ENCODE results near the gene ASB18. TPM values are rescaled to one million over a fixed set of nuclear protein-coding genes. Genes with fewer than 3 reads are reported as not detected.

ASB18 gene
- total RNA-seq, 1 donor from 2014 or later = not detected

DNA sequence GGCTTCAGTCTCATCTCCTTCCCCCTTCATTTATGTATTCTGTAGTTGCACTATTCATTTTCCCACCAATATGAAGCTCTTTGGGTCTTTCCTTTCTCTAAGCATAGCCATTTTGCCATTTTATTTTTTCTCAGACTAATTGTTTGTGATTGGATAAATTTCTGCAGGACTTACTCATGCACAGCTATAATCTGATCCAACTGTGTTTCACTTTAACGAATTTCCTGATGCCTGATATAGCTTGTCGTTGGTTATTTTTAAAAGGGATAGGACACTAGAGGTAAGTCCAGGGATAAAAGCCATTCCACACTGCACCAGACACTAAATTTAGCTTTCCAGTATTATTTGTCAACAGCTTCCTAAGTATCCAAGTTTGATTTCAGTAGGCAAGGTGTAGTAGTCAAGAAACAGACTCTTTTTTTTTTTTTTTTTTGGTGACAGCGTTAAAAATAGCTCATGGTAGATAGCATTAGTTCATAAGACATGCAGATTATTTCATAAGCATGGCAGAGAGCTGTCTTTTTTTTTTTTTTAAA, 17.4 kb downstream of the ASB18 start:
- intact Hi-C loops (cut with DNase I) = no loop called here

DNA sequence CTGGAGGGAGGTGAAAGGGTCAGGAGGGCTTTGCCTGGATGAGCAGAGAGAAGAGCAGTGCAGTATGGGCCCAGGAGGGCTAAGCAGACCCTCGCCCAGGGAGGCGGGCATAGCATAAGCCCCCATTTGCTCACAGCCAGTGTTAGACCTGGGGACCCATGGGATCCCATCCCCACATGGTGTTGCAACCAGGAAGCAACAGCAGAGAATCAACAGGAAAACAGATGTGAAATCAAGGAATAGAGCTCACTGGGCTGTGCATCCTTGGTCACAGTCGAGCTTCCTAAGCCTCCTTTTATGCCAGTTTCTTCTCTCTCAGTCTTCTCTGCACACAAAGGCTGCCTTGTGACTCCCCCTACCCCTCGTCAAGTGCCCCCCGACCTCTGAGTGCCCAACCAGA, 19.9 kb downstream of the ASB18 start:
- Histone ChIP-seq H3K27ac (no peak overlapping the region), H3K9me3 (no peaks in the 10 kb centered on the region), H3K36me3 (no peaks in the 10 kb centered on the region), H3K4me3 (no peak overlapping the region), H3K4me1 (no peaks in the 10 kb centered on the region), H3K27me3 (peaks cover 31% of the 10 kb centered on the region)
- DNase-seq = no peak
- TF ChIP-seq, protein P1, sequence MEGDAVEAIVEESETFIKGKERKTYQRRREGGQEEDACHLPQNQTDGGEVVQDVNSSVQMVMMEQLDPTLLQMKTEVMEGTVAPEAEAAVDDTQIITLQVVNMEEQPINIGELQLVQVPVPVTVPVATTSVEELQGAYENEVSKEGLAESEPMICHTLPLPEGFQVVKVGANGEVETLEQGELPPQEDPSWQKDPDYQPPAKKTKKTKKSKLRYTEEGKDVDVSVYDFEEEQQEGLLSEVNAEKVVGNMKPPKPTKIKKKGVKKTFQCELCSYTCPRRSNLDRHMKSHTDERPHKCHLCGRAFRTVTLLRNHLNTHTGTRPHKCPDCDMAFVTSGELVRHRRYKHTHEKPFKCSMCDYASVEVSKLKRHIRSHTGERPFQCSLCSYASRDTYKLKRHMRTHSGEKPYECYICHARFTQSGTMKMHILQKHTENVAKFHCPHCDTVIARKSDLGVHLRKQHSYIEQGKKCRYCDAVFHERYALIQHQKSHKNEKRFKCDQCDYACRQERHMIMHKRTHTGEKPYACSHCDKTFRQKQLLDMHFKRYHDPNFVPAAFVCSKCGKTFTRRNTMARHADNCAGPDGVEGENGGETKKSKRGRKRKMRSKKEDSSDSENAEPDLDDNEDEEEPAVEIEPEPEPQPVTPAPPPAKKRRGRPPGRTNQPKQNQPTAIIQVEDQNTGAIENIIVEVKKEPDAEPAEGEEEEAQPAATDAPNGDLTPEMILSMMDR (IDR thresholded peaks at IDR 0.05) = no peak
- intact Hi-C loops (cut with DNase I) = no loop called here
- no peak for ATAC-seq

More for the DNA sequence above, 17.4 kb downstream of the ASB18 start:
- TF ChIP-seq, protein P1 (IDR thresholded peaks at IDR 0.05) = no peak
- Histone ChIP-seq H3K36me3 (no peaks in the 10 kb centered on the region), H3K4me3 (no peak overlapping the region), H3K9me3 (no peaks in the 10 kb centered on the region), H3K27ac (no peak overlapping the region), H3K27me3 (peaks cover 9% of the 10 kb centered on the region), H3K4me1 (no peaks in the 10 kb centered on the region)
- DNase-seq (no peak), ATAC-seq (no peak)

DNA sequence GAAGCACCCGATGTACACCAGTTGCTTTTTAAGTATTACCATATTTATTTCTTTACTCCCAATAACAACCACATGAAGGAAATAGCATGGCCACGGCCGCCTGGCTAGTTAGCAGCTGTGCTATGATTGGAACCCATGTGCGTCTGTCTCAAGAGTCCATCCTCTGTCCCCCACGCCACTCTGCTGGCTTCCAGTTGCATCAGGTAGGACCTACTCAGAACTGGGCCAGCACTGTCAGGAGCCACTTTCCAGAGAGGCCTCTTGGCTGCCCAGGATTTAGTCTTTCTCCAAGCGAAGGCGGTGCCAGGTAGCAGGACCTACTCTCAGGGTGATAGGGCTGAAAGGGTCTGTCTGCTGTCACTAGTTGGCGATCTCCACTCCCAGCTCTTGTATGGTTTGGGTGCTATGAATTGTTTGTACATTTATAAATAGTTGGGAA, 22.1 kb downstream of the ASB18 start:
- TF ChIP-seq, protein P1 (IDR thresholded peaks at IDR 0.05) = no peak
- no peak for DNase-seq
- Histone ChIP-seq H3K27me3 (peaks cover 39% of the 10 kb centered on the region), H3K9me3 (no peaks in the 10 kb centered on the region), H3K36me3 (no peaks in the 10 kb centered on the region), H3K27ac (no peak overlapping the region), H3K4me3 (no peak overlapping the region), H3K4me1 (no peaks in the 10 kb centered on the region)
- intact Hi-C loops (cut with DNase I) = no loop called here
- no peak for ATAC-seq

DNA sequence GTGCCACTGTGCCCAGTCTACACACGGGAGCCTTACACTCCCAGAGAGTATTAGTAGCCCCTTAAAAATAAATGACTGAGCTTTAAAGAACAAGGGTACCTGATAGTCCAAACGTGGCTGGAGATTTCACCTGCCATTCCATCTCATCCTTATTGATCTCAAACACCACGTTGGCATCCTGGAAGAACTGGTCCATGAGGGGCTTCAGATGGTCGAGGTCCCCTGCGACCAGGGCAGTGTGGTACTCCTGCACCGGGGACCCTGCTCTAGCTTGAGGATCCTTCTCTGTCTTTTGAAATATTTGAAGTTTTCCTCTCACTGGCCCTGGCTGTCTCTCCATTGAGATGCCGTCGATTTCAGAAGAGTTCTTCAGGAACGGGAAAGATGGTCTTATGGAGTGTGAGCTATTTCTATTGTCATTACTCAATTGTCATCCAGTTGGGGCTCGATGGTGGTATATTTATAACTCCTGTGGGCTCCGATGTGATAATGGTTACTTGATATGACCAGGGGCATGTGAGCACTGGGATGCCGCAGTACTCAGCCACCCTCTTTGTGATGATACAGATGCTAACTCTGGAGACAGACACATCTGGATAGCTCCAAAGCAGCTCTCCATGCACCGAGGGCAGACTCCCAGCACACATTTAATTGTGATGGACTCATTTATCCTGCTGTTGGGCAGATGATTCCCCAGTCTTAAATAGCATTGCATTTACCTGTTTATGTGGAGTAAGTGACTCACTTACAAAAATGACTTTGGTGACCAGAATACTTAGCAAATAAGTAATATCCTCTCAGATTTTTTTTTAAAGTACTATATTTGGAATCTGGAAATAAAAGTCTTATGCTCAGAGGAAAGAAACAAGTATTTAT, 22.8 kb downstream of the ASB18 start:
- ATAC-seq = no peak
- Histone ChIP-seq H3K36me3 (no peaks in the 10 kb centered on the region), H3K4me1 (peaks cover 3% of the 10 kb centered on the region), H3K27ac (no peak overlapping the region), H3K27me3 (peaks cover 45% of the 10 kb centered on the region), H3K4me3 (no peak overlapping the region), H3K9me3 (no peaks in the 10 kb centered on the region)
- intact Hi-C loops (cut with DNase I) = no loop called here
- TF ChIP-seq, protein P1 (IDR thresholded peaks at IDR 0.05) = no peak
- DNase-seq = no peak

DNA sequence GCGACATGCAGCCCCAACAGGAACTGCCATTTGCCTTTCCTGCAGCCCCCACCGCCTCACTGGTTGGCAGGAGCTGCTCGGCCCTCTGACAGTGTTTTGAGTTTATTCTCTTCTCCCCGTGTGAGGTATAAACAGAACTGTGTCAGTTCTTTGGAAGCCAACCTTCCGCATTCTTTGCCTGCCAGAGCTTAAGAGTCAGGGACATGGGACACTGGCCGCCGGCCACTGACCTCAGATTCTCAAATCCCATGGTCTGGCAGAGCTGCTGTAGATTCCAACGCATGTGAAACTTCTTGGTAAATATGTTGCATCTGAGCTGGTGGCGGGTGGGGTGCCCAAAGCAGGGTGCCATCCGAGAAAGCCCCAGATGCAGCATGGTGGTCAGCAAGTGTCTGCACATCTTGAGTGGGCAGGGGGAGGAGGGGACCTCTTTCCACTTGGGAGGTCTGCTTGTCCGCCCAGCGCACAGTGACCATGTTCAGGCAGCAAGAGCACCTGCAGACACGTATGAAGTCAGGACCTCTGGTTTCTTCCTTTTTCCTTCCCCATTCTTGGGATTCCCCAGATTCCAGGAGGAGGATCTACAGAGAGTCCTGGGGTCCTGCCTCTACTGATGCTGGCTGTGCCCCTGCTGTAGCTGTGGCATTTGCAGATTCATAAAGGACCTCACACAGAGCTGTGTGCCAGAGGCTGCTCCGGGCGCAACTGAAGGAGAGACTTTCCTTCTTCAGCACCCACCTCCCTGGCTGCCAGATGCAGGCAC, 23.8 kb downstream of the ASB18 start:
- Histone ChIP-seq H3K27me3 (peaks cover 56% of the 10 kb centered on the region), H3K9me3 (no peaks in the 10 kb centered on the region), H3K4me3 (no peak overlapping the region), H3K27ac (no peak overlapping the region), H3K4me1 (peaks cover 3% of the 10 kb centered on the region), H3K36me3 (no peaks in the 10 kb centered on the region)
- TF ChIP-seq, protein P1 (IDR thresholded peaks at IDR 0.05) = no peak
- ATAC-seq (peak; percentile 54), DNase-seq (no peak)
- intact Hi-C loops (cut with DNase I) = no loop called here
